Transverse colon (tissue), 4 donors: ENCODE results near the gene HMG20B.

ENCODE experiments used
- EP300 ChIP-seq: sonication (generic); formaldehyde crosslinking; IDR thresholded peaks from one replicate; pipeline ENCODE4 v1.6.1; 2017; ENCODE audit warnings: antibody characterized with exemption, low read depth
- POLR2A ChIP-seq: fragments of 450-650 bp; IDR thresholded peaks from one replicate; pipeline ENCODE4 v1.6.1; 2016; ENCODE audit warnings: antibody characterized with exemption, mild to moderate bottlenecking, moderate library complexity
- POLR2AphosphoS5 ChIP-seq, 3 donors: sonication (generic); formaldehyde crosslinking; IDR thresholded peaks; one replicate each; pipeline ENCODE4 v1.6.1; 2016; ENCODE audit warnings: antibody characterized with exemption in 3 of 3
- TF ChIP-seq, protein P1 (sequence below), 5 experiments: fragments of 200-600 bp in 3 of 5; fragments of 450-650 bp in 2 of 5; sonication (generic) in 3 of 5; IDR thresholded peaks; 1 replicate in 2 of 5; 2 replicates in 3 of 5; pipeline ENCODE4 v1.5.1; 2016 to 2017; ENCODE audit warnings: antibody characterized with exemption in 5 of 5, inconsistent platforms in 3 of 5, mild to moderate bottlenecking in 2 of 5, moderate library complexity in 1 of 5

DNA sequence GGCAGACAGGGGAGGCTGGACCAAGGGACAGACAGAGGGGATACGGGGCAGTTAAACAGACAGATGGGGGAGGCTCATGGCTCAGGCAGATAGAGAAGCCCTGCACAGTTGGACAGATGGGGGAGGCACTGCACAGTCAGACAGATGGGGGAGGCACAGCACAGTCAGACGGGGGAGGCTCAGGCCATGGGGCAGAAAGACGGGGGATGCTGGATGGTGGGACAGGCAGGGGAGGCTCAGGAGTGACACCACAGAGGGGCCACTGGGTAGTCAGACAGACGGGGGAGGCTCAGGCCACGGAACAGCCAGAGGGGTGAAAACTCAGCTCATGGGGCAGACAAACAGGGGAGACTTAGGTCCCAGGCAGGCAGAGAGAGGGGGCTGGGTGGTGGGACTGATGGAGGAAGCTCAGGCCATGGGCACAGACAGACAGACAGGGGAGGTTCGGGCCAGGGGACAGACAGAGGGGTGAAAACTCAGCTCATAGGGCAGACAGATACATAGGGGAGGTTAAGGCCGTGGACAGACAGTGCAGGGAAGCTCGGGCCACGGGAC lies 16.2 kb upstream of the HMG20B start:
- TF ChIP-seq POLR2A (no peak), EP300 (no peak), POLR2AphosphoS5 (IDR thresholded peaks at IDR 0.05) (no peak)
- TF ChIP-seq, protein P1, sequence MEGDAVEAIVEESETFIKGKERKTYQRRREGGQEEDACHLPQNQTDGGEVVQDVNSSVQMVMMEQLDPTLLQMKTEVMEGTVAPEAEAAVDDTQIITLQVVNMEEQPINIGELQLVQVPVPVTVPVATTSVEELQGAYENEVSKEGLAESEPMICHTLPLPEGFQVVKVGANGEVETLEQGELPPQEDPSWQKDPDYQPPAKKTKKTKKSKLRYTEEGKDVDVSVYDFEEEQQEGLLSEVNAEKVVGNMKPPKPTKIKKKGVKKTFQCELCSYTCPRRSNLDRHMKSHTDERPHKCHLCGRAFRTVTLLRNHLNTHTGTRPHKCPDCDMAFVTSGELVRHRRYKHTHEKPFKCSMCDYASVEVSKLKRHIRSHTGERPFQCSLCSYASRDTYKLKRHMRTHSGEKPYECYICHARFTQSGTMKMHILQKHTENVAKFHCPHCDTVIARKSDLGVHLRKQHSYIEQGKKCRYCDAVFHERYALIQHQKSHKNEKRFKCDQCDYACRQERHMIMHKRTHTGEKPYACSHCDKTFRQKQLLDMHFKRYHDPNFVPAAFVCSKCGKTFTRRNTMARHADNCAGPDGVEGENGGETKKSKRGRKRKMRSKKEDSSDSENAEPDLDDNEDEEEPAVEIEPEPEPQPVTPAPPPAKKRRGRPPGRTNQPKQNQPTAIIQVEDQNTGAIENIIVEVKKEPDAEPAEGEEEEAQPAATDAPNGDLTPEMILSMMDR (IDR thresholded peaks at IDR 0.05): no peak
